RWPE1 (cell line): ENCODE measurements around the gene RAD18.

Experiments used
- CTCF ChIA-PET: fragments of 350-600 bp; sonication (Branson Sonifier 250); formaldehyde crosslinking; extraction: SDS; loops from one replicate; lab custom pipeline; 2021; lab: Yijun Ruan, JAX
- POLR2A ChIA-PET: fragments of 400-600 bp; formaldehyde crosslinking; extraction: SDS; loops from one replicate; lab custom pipeline; 2020; ENCODE audit warnings: antibody characterized with exemption; ENCODE audit not compliant: low non-redundant PET; lab: Yijun Ruan, JAX
- DNase-seq: peaks from one replicate; pipeline ENCODE4 v3.0.0; 2012; ENCODE audit warnings: low spot score
- H3K27ac ChIP-seq: fragments of 450-650 bp; 2 replicates; pipeline ENCODE4 v1.5.1; 2017
- CTCF ChIP-seq: fragments of 450-650 bp; conservative IDR thresholded peaks from 2 replicates; pipeline ENCODE4 v1.5.1; 2017; ENCODE audit warnings: low read depth, mild to moderate bottlenecking

Gene RAD18

GRCh38 chr3:9000041-9000440, 36.8 kb upstream of the RAD18 start:
- TF ChIP-seq CTCF = no peak
- DNase-seq = no peak
- POLR2A ChIA-PET = no interaction called here
- CTCF ChIA-PET = interaction anchor here (1.2 kb wide), 1 partner anchor 12 kb away, joined by 5 read pairs; no protein-coding TSS in a partner anchor
- H3K27ac ChIP-seq = no peak overlapping the region

DNA sequence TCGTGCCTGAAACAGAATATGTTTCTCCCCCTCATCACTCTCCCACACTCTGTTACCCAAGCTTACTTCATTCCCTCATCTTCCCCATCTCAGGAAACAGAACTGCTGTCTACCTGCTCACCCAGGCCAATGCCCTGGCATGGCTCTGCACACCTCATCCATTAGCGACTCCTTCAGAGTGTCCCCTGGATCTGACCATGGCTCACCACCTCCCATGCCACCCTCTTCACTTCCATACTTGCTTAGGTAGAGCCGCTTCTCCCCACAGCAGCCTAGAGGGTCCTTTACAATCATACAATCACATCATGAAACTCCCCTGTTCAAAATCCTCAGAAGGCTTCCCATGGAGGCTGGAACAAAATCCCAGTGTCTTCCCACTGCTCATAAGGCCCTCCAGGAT, 33.9 kb upstream of the RAD18 start:
- TF ChIP-seq CTCF = no peak
- H3K27ac ChIP-seq = no peak overlapping the region
- DNase-seq = no peak
- POLR2A ChIA-PET = no interaction called here
- CTCF ChIA-PET = interaction anchor here (0.6 kb wide), 1 partner anchor 305 kb away, joined by 3 read pairs; no protein-coding TSS in a partner anchor

DNA sequence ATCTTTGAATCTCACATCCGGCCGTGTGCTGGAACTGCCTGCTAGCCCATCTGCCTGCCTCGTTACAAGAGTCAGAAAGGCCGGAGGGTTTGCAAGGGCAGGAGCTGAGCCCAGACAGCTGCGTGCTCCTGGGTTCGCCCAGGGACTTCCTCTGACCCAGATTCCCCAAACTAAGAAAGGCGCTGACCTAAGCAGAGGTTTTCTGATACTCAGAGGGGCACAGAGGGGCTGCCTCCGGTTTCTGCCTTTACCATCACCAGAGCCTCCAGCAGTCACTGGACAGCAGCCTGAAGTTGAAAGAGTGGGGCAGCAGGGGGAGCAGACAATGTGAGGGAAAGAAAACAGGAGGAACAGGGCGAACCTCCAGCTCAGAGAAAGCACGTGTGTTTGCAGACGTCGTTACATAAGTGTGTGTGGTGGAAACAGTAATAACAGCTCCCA, 33.4 kb upstream of the RAD18 start:
- POLR2A ChIA-PET = no interaction called here
- TF ChIP-seq CTCF = no peak
- CTCF ChIA-PET = interaction anchor here (0.6 kb wide), 1 partner anchor 306 kb away, joined by 3 read pairs; no protein-coding TSS in a partner anchor
- no peak for DNase-seq
- H3K27ac ChIP-seq = no peak overlapping the region

GRCh38 chr3:8996216-8996615, 32.9 kb upstream of the RAD18 start:
- CTCF ChIA-PET = no interaction called here
- POLR2A ChIA-PET = no interaction called here
- no peak for TF ChIP-seq CTCF
- H3K27ac ChIP-seq = no peak overlapping the region
- DNase-seq = no peak

GRCh38 chr3:8994226-8994625, 31.0 kb upstream of the RAD18 start:
- TF ChIP-seq CTCF = no peak
- DNase-seq = no peak
- no peak overlapping the region for H3K27ac ChIP-seq
- POLR2A ChIA-PET = no interaction called here
- CTCF ChIA-PET = no interaction called here

DNA sequence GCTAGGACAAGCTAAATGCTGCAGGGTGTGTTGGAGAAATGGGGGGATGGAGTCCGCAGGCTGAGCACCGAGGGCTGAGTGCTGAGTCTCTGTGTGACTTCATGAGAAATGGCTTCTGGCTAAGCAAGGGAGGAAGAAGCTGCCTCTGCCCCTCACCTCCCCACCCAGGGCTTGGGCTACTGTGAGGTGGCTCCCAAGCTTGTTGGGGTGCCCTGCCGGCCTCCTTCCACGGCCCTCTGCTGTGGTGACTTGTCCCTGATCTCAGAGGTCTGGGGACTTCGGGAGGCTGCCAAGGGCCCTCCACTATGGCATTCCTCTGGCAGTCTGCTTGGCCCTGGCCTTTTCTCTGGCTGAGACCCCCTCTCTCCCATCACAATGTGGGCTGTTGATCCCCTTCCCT, 30.1 kb upstream of the RAD18 start:
- TF ChIP-seq CTCF = no peak
- CTCF ChIA-PET = no interaction called here
- POLR2A ChIA-PET = no interaction called here
- no peak overlapping the region for H3K27ac ChIP-seq
- no peak for DNase-seq
